Measurements from ENCODE around the gene UBR3.

DNA sequence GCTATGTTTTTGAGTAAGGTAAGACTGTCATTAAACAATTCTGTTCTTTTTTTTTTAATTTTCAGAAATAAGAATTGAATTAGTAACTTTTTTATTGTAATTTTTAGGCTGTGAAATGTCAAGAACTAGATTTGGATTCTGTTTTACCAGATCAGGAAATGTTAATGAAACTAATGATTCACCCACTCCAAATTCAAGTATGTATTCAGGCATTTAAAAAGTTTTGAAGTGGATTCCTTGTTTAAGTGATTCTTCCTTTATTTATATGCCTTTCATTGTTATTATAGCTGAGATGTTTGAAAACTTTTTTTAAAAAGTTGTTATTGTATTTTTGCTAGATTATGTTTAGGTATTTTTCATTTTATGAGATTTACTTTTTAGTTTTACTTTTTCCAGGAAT, 96.7 kb downstream of the UBR3 start:
- TF ChIP-seq, protein P1, sequence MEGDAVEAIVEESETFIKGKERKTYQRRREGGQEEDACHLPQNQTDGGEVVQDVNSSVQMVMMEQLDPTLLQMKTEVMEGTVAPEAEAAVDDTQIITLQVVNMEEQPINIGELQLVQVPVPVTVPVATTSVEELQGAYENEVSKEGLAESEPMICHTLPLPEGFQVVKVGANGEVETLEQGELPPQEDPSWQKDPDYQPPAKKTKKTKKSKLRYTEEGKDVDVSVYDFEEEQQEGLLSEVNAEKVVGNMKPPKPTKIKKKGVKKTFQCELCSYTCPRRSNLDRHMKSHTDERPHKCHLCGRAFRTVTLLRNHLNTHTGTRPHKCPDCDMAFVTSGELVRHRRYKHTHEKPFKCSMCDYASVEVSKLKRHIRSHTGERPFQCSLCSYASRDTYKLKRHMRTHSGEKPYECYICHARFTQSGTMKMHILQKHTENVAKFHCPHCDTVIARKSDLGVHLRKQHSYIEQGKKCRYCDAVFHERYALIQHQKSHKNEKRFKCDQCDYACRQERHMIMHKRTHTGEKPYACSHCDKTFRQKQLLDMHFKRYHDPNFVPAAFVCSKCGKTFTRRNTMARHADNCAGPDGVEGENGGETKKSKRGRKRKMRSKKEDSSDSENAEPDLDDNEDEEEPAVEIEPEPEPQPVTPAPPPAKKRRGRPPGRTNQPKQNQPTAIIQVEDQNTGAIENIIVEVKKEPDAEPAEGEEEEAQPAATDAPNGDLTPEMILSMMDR (IDR thresholded peaks at IDR 0.05; ENCODE audit: low read depth, low read length): no peak
- TF ChIP-seq EZH2phosphoT487 (IDR thresholded peaks at IDR 0.05; ENCODE audit: low read depth): no peak

Data from OCI-LY3 (cell line).